ENCODE data around the gene NBPF1. TPM values are rescaled to one million over a fixed set of nuclear protein-coding genes. Genes with fewer than 3 reads are reported as not detected.
A peak's percentile ranks its signal among the peaks of the same experiment; 100 is the strongest.
"Not testable (repeated sequence)": the region's sequence is repeated elsewhere in the genome, so short reads cannot be mapped to it uniquely, and the experiment has no call there.

Gene NBPF1
- total RNA-seq (2014; rRNA removed; shearing (Covaris generic); ENCODE audit: low replicate concordance), result 13.3 and 24.5 TPM in 2 replicates

- in situ Hi-C loops (cut with HindIII; ENCODE audit: low pct_unique_long_range_greater_than_20kb, low sequenced_read_pairs), result no loop called here
- DNase-seq (ENCODE audit: low read depth), result peak; percentile 96
These were observed at the start of gene NBPF1 for GRCh38 chr1:16613185-16614147. NBPF1 (minus strand) TSS chr1:16613564.

GRCh38 chr1:16658234-16658633 lies 44.9 kb upstream of the NBPF1 start:
- DNase-seq (ENCODE audit: low read depth); in situ Hi-C loops (cut with HindIII; ENCODE audit: low pct_unique_long_range_greater_than_20kb, low sequenced_read_pairs): not testable (repeated sequence)

DNA sequence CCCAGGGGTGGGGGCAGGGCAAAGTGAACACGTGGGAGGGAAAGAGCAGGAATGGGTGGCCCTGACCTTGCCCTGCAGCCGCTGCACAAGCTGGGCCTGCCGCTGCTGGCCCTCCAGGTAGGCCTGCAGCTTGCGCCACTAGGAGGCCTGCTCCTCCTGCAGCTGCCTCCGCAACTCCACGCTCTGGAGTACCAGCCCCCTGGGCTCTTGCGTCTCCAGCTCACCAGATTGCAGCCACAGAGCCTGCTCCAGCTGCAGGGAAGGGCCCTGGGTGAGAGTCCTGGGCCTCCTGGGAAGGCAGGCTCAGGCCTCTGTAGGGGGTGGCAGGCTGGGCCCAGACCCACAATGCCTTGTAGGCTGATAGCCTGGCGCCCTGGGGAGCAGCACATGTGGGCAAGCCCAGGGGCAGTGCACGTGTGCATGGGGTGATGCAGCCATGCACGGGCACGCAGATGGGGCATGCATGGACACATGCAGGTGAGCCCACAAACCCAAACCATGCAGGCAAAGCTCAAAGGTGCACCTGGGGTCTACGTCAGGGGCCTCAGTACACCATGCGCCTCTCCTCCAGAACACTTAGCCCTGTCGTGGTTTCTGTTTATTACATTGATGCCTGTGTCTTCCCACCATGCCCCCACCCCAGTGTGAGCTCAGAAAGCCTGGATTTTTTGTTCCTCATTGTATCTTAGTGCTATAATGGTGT lies 43.8 kb upstream of the NBPF1 start:
- in situ Hi-C loops (cut with HindIII; ENCODE audit: low pct_unique_long_range_greater_than_20kb, low sequenced_read_pairs); DNase-seq (ENCODE audit: low read depth): not testable (repeated sequence)

- in situ Hi-C loops (cut with HindIII; ENCODE audit: low pct_unique_long_range_greater_than_20kb, low sequenced_read_pairs); DNase-seq (ENCODE audit: low read depth): not testable (repeated sequence)
These were observed 43.2 kb upstream of the NBPF1 start for GRCh38 chr1:16656574-16656973.

DNA sequence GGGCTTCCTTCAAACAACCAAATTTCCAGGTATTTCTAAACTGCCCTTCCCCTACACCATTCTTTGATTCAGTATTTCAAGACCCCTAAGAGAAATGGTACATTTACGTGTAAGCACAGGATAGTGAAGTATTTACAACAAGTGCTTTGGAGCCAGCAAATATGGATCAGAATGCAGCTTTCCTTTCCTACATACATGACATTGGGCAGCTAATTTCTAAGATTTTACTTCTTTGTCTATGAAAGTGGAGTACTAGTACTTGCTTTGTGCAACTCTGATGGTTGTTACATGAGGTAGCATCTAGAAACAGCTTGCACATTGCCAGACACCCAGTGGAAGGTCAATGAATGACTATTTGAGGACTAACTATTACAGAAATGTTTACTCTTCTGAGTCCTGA lies 38.2 kb upstream of the NBPF1 start:
- in situ Hi-C loops (cut with HindIII; ENCODE audit: low pct_unique_long_range_greater_than_20kb, low sequenced_read_pairs); DNase-seq (ENCODE audit: low read depth): not testable (repeated sequence)

DNA sequence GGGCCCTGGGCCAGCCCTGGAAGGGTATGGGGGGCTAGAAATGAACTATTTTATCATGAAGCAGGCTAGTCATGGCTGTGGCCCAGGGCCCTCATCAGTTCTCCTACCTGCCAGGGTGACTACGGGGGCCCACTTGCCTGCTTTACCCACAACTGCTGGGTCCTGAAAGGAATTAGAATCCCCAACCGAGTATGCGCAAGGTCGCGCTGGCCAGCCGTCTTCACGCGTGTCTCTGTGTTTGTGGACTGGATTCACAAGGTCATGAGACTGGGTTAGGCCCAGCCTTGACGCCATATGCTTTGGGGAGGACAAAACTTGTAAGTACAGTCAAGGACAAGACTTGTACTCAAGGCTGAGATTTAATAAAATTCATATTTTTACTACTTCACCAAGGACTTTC lies 36.6 kb upstream of the NBPF1 start:
- DNase-seq (ENCODE audit: low read depth); in situ Hi-C loops (cut with HindIII; ENCODE audit: low pct_unique_long_range_greater_than_20kb, low sequenced_read_pairs): not testable (repeated sequence)

DNA sequence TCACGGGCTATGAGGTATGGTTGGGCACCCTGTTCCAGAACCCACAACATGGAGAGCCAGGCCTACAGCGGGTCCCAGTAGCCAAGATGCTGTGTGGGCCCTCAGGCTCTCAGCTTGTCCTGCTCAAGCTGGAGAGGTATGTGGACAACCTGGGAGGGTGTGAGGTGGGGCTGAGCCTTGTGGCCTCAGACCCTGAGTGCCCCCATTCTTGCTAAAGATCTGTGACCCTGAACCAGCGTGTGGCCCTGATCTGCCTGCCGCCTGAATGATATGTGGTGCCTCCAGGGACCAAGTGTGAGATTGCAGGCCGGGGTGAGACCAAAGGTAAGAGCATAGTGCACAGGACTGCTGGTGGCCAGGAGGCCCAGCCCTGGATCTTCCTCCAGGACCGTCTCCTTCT lies 36.0 kb upstream of the NBPF1 start:
- DNase-seq (ENCODE audit: low read depth); in situ Hi-C loops (cut with HindIII; ENCODE audit: low pct_unique_long_range_greater_than_20kb, low sequenced_read_pairs): not testable (repeated sequence)

- DNase-seq (ENCODE audit: low read depth); in situ Hi-C loops (cut with HindIII; ENCODE audit: low pct_unique_long_range_greater_than_20kb, low sequenced_read_pairs): not testable (repeated sequence)
These were observed 35.4 kb upstream of the NBPF1 start for GRCh38 chr1:16648756-16649155.

DNA sequence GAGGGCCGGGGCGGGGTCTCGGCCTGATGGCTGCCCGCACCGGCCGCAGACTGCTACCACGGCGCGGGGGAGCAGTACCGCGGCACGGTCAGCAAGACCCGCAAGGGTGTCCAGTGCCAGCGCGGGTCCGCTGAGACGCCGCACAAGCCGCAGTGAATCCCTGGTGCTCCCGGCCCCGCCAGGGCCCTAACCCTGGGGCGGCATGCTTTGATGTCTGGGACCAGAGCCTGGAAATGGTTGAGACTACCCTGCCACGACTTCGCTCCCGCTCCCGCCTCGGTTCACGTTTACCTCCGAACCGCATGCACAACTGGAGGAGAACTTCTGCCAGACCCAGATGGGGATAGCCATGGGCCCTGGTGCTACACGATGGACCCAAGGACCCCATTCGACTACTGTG lies 34.9 kb upstream of the NBPF1 start:
- in situ Hi-C loops (cut with HindIII; ENCODE audit: low pct_unique_long_range_greater_than_20kb, low sequenced_read_pairs); DNase-seq (ENCODE audit: low read depth): not testable (repeated sequence)

- in situ Hi-C loops (cut with HindIII; ENCODE audit: low pct_unique_long_range_greater_than_20kb, low sequenced_read_pairs); DNase-seq (ENCODE audit: low read depth): not testable (repeated sequence)
These were observed 34.1 kb upstream of the NBPF1 start for GRCh38 chr1:16647179-16648176.

- DNase-seq (ENCODE audit: low read depth); in situ Hi-C loops (cut with HindIII; ENCODE audit: low pct_unique_long_range_greater_than_20kb, low sequenced_read_pairs): not testable (repeated sequence)
These were observed 33.4 kb upstream of the NBPF1 start for GRCh38 chr1:16646716-16647115.

DNA sequence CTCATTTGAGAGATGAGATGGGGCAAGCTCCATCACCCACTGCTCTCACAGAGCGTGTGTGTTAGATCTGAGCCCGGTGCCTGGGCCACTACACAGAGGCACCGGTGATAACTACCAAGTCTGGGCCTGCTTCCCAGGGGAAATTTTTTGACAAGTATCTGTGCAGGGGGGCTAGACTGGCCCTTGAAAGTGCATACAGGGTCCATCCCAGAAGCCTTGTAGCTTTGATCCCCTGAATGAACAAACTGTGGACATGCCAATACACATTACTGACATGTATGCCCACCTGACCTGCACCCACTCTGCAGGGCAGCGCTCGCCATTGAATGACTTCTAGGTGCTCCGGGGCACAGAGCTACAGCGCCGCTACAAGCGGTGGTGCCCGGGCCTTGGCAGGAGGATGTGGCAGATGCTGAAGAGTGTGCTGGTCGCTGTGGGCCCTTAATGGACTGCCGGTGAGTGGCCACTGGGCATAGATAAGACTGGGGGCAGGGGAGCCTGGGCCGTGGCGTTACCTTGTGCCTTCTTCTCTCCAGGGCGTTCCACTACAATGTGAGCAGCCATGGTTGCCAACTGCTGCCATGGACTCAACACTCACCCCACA lies 32.8 kb upstream of the NBPF1 start:
- in situ Hi-C loops (cut with HindIII; ENCODE audit: low pct_unique_long_range_greater_than_20kb, low sequenced_read_pairs); DNase-seq (ENCODE audit: low read depth): not testable (repeated sequence)

DNA sequence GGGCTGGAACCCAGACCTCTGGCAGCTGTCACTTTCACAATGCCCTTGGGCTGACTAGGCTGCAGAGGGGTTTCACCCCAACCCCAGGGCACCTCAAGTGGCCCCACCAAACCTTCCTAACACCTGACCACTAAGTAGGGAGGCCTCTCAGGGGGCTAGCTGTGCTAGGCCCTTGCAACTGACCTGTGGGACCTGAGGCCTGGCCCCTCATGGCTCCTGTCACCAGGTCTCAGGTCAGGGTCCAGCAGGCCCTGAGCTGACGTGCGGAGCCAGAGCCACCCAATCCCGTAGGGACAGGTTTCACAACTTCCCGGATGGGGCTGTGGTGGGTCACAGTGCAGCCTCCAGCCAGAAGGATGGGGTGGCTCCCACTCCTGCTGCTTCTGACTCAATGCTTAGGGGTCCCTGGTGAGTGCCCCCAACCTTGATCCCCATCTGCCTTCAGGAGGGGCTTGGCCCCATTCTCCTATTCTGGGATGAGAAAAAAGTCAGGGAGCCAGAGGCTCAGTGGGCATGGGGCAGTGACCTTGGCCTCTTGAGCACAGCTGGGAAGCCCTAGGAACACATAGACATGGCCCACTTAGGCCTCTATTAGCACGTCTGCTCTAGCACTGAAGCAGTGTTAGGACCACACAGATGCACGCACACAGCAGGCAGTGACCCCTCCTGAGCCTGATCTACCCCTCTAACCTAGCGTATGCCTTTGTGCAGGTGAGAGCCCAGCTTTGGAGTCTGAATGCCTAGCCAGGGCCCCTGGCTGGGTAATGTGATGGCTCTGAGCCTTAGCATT lies 32.1 kb upstream of the NBPF1 start:
- DNase-seq (ENCODE audit: low read depth); in situ Hi-C loops (cut with HindIII; ENCODE audit: low pct_unique_long_range_greater_than_20kb, low sequenced_read_pairs): not testable (repeated sequence)

DNA sequence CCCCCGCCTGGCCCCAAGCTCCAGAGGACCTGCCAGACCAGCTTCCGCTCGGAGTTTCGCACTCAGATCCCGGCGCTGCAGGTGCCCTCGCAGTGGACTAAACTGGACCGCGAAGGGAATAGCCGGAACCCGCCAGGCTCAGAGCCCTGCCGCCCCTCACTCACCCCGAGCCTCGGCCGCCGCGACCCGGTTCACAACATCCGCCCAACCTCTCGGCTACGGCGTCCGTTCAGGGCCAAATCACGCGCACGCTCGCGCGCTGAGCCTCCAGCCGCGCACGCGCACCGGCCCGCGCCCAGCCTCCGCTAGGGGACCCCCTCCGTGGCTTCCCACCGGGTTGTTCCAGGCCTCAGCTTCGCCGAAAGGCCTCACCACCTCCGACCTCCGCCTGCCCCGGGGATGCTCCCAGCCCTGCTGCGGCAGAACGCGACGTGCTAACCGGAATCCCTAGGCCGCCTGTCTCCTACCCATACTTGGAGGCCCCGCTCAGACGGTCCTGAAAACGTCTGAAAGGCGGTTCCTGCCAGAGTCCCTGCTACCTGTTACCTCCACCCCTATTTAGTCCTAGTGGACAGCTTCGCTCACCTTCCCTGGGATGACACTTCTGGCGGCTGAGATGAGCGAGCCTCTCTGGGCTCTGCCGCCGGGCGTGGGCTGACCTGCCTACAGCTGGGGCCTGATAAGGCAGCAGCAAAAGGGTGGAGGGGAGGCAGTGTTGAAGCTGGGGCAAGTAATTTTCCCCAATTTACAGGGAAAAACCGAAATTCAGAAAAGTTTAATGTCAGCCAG lies 31.3 kb upstream of the NBPF1 start:
- in situ Hi-C loops (cut with HindIII; ENCODE audit: low pct_unique_long_range_greater_than_20kb, low sequenced_read_pairs), result not testable (repeated sequence)

GRCh38 chr1:16644193-16644481 lies 30.8 kb upstream of the NBPF1 start:
- DNase-seq (ENCODE audit: low read depth), result no peak
- in situ Hi-C loops (cut with HindIII; ENCODE audit: low pct_unique_long_range_greater_than_20kb, low sequenced_read_pairs), result no loop called here

More for the DNA sequence above, 31.3 kb upstream of the NBPF1 start:
- peak; percentile 95 for DNase-seq (ENCODE audit: low read depth)

GRCh38 chr1:16643476-16644192 lies 30.3 kb upstream of the NBPF1 start:
- in situ Hi-C loops (cut with HindIII; ENCODE audit: low pct_unique_long_range_greater_than_20kb, low sequenced_read_pairs); DNase-seq (ENCODE audit: low read depth): not testable (repeated sequence)
